Calu3 (cell line): Measurements from ENCODE around the gene EVC2. TPM values are rescaled to one million over a fixed set of nuclear protein-coding genes. Genes with fewer than 3 reads are reported as not detected.

ENCODE experiments used
- BruUV-seq: library from RNA; stranded (reverse); fragments of 400-500 nt; replicated peaks from 2 replicates; lab custom pipeline; 2021; lab: Mats Ljungman, UMichigan
- CTCF ChIA-PET: fragments of 300-600 bp; sonication (Branson Sonifier 250); formaldehyde crosslinking; loops from one replicate; lab custom pipeline; 2022; ENCODE audit warnings: antibody characterized with exemption; lab: Charles Lee
- DNase-seq: peaks from one replicate; pipeline ENCODE4 v3.0.0; 2022
- H3K27ac Mint-ChIP-seq: one replicate; pipeline ENCODE4 v1.8.0; 2022; ENCODE audit warnings: mixed read lengths; ENCODE audit not compliant: unreplicated experiment
- H3K27me3 Mint-ChIP-seq: one replicate; pipeline ENCODE4 v1.8.0; 2022; ENCODE audit warnings: mixed read lengths; ENCODE audit not compliant: unreplicated experiment
- H3K36me3 Mint-ChIP-seq: one replicate; pipeline ENCODE4 v1.8.0; 2022; ENCODE audit warnings: mild to moderate bottlenecking, moderate library complexity, mixed read lengths; ENCODE audit not compliant: insufficient read depth, unreplicated experiment
- H3K4me1 Mint-ChIP-seq: one replicate; pipeline ENCODE4 v1.8.0; 2022; ENCODE audit warnings: mild to moderate bottlenecking, low read depth, mixed read lengths; ENCODE audit not compliant: unreplicated experiment
- H3K4me3 Mint-ChIP-seq: one replicate; pipeline ENCODE4 v1.8.0; 2022; ENCODE audit warnings: mild to moderate bottlenecking, low read depth, moderate library complexity, mixed read lengths; ENCODE audit not compliant: unreplicated experiment
- H3K9me3 Mint-ChIP-seq: one replicate; pipeline ENCODE4 v1.8.0; 2022; ENCODE audit warnings: low read depth, mixed read lengths; ENCODE audit not compliant: unreplicated experiment
- intact Hi-C: fragments of 100-400 bp; cut with micrococcal nuclease; formaldehyde crosslinking; loops from one replicate; pipeline ENCODE4 v1.10.0; 2022; ENCODE audit not compliant: unreplicated experiment
- total RNA-seq: library from RNA; stranded (reverse); gene quantifications from 2 replicates; pipeline ENCODE4 v1.2.3, GENCODE V29; 2022
- TF ChIP-seq, protein P1 (sequence below): fragments of 200-600 bp; IDR thresholded peaks from one replicate; pipeline ENCODE4 v1.8.0; 2022; ENCODE audit warnings: antibody characterized with exemption; ENCODE audit not compliant: unreplicated experiment

Gene EVC2
- total RNA-seq, 1 experiment from 2014 or later, result not detected

DNA sequence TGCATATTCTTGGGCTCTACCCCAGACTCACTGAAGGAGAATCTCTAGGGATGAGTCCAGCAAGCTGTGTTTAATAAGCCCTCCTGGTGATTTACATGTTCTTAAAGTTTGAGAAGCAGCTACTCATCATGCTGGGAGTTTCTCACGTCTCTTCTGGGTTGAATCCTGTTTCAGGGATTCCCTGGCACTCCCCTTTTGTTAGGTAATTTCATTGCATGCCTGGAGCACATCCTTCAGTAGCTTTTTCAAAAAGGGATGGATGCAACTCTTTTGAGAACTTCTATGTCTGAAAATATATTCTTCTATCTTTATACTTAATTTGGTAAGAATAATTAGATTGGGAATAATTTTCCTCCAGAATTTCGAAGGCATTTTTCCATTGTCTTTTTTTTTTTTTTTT lies 7.0 kb upstream of the EVC2 start:
- intact Hi-C loops, result no loop called here
- CTCF ChIA-PET, result interaction anchor here (0.6 kb wide), 1 partner anchor 211 kb away, joined by 3 read pairs; no protein-coding TSS in a partner anchor
- no peaks in the 10 kb centered on the region for H3K27me3 Mint-ChIP-seq
- no TSS peak for BruUV-seq
- peaks cover 11% of the 10 kb centered on the region for H3K9me3 Mint-ChIP-seq
- H3K36me3 Mint-ChIP-seq, result no peaks in the 10 kb centered on the region
- DNase-seq, result no peak
- no peak overlapping the region for H3K27ac Mint-ChIP-seq
- H3K4me3 Mint-ChIP-seq, result no peak overlapping the region
- H3K4me1 Mint-ChIP-seq, result no peaks in the 10 kb centered on the region
- TF ChIP-seq, protein P1, sequence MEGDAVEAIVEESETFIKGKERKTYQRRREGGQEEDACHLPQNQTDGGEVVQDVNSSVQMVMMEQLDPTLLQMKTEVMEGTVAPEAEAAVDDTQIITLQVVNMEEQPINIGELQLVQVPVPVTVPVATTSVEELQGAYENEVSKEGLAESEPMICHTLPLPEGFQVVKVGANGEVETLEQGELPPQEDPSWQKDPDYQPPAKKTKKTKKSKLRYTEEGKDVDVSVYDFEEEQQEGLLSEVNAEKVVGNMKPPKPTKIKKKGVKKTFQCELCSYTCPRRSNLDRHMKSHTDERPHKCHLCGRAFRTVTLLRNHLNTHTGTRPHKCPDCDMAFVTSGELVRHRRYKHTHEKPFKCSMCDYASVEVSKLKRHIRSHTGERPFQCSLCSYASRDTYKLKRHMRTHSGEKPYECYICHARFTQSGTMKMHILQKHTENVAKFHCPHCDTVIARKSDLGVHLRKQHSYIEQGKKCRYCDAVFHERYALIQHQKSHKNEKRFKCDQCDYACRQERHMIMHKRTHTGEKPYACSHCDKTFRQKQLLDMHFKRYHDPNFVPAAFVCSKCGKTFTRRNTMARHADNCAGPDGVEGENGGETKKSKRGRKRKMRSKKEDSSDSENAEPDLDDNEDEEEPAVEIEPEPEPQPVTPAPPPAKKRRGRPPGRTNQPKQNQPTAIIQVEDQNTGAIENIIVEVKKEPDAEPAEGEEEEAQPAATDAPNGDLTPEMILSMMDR, result no peak

GRCh38 chr4:5713861-5714260 lies 5.5 kb upstream of the EVC2 start:
- Mint-ChIP-seq H3K4me1 (no peaks in the 10 kb centered on the region), H3K27me3 (no peaks in the 10 kb centered on the region), H3K4me3 (no peak overlapping the region), H3K36me3 (no peaks in the 10 kb centered on the region), H3K9me3 (peaks cover 11% of the 10 kb centered on the region), H3K27ac (no peak overlapping the region)
- CTCF ChIA-PET, result no interaction called here
- TF ChIP-seq, protein P1, result no peak
- intact Hi-C loops, result no loop called here
- DNase-seq, result no peak
- BruUV-seq, result no TSS peak

DNA sequence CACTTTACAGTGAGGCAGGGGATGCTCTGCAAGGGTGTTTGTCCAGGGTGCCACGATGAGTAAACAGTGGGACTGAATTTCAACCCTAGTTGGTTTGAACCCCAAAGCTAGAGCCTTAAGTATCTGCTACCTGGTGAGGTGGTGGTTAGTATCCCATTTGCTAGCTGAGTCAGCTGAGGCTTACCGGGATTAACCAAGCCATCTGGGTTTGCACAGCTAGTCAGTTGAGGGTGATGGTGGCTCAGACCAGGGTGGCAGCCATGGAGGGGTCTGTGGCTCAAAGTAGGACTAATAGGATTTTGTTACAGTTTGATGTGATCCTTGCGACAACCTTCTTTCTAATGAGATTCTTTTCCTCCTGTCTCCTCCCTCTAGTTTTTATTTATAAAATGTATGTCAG lies 4.6 kb upstream of the EVC2 start:
- Mint-ChIP-seq H3K27me3 (no peaks in the 10 kb centered on the region), H3K36me3 (no peaks in the 10 kb centered on the region), H3K27ac (no peak overlapping the region), H3K9me3 (peaks cover 11% of the 10 kb centered on the region), H3K4me1 (no peaks in the 10 kb centered on the region), H3K4me3 (no peak overlapping the region)
- TF ChIP-seq, protein P1, result no peak
- no peak for DNase-seq
- intact Hi-C loops, result no loop called here
- no TSS peak for BruUV-seq
- CTCF ChIA-PET, result no interaction called here

DNA sequence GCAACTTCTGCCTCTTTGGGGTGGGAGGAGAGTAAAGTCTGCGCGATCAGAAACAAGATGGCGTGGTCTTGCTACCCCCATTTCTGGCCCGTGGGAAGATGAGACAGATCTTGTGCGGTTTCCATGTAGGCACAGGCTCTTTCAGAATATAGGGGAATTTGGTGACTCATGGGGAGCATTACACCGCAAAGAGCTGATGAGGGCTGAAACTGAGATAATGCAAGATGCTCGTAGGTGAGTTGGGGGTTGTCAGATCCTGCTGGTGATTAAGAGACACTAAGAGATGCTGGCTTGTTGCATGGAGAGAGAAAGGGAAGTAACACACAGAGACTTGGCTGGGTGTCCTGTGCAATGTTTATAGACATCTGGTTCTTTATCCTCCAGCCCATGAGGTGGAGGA lies 4.2 kb upstream of the EVC2 start:
- intact Hi-C loops, result no loop called here
- Mint-ChIP-seq H3K27ac (no peak overlapping the region), H3K4me1 (no peaks in the 10 kb centered on the region), H3K27me3 (no peaks in the 10 kb centered on the region), H3K36me3 (no peaks in the 10 kb centered on the region), H3K9me3 (peaks cover 9% of the 10 kb centered on the region), H3K4me3 (no peak overlapping the region)
- CTCF ChIA-PET, result no interaction called here
- TF ChIP-seq, protein P1, result no peak
- BruUV-seq, result no TSS peak
- no peak for DNase-seq
